IMR-90 (cell line): Measurements from ENCODE around the gene ANO9. TPM values are rescaled to one million over a fixed set of nuclear protein-coding genes. Genes with fewer than 3 reads are reported as not detected.
A peak's percentile ranks its signal among the peaks of the same experiment; 100 is the strongest.

ENCODE experiments used
- ATAC-seq: fragments of 200-7000 bp; cut with Tn5 transposase; 2 replicates; pipeline ENCODE4 v1.9.1; 2020; ENCODE audit warnings: low read depth, mild to moderate bottlenecking, moderate library complexity
- BruUV-seq: library from RNA; stranded (reverse); fragments of 400-500 nt; replicated peaks from 2 replicates; lab custom pipeline; 2021; lab: Mats Ljungman, UMichigan
- CTCF ChIA-PET: fragments of 300-600 bp; formaldehyde crosslinking; extraction: SDS; loops from one replicate; lab custom pipeline; 2021; ENCODE audit warnings: antibody characterized with exemption; lab: Yijun Ruan, JAX
- POLR2A ChIA-PET: fragments of 300-600 bp; sonication (Branson Sonifier 250); formaldehyde crosslinking; loops from one replicate; lab custom pipeline; 2022; ENCODE audit warnings: antibody characterized with exemption; ENCODE audit not compliant: unreplicated experiment; lab: Charles Lee
- DNase-seq: peaks from one replicate; pipeline ENCODE4 v3.0.0; 2013
- H2AFZ ChIP-seq: replicated peaks from 2 replicates; pipeline ENCODE3; 2013; ENCODE audit warnings: low read length, mild to moderate bottlenecking; ENCODE audit not compliant: poor library complexity
- H2AK5ac ChIP-seq: 2 replicates; pipeline ENCODE4 v1.6.1; 2013; ENCODE audit warnings: low read depth, low read length, inconsistent platforms
- H2AK9ac ChIP-seq: replicated peaks from 2 replicates; pipeline ENCODE3; 2013; ENCODE audit warnings: mild to moderate bottlenecking, low read depth, low read length, moderate library complexity; ENCODE audit not compliant: poor library complexity
- H2BK120ac ChIP-seq: 2 replicates; pipeline ENCODE4 v1.6.1; 2013; ENCODE audit warnings: low read depth, low read length, inconsistent platforms
- H2BK15ac ChIP-seq: 3 replicates; pipeline ENCODE4 v1.6.1; 2013; ENCODE audit warnings: low read depth, low read length, inconsistent platforms
- H2BK20ac ChIP-seq: 2 replicates; pipeline ENCODE4 v1.6.1; 2013; ENCODE audit warnings: low read depth, mild to moderate bottlenecking, inconsistent platforms, low read length, moderate library complexity
- H2BK5ac ChIP-seq: 2 replicates; pipeline ENCODE4 v1.6.1; 2013; ENCODE audit warnings: mild to moderate bottlenecking, low read depth, low read length, inconsistent platforms; ENCODE audit not compliant: poor library complexity, severe bottlenecking
- H3K14ac ChIP-seq: replicated peaks from 2 replicates; pipeline ENCODE4 v1.6.1; 2013; ENCODE audit warnings: low read depth, low read length, inconsistent platforms
- H3K18ac ChIP-seq: 2 replicates; pipeline ENCODE4 v1.6.1; 2013; ENCODE audit warnings: low read depth, low read length, control low read depth
- H3K23ac ChIP-seq: 2 replicates; pipeline ENCODE4 v1.6.1; 2013; ENCODE audit warnings: low read depth, low read length, inconsistent platforms
- H3K27ac ChIP-seq: 2 replicates; pipeline ENCODE4 v1.5.1; 2013; ENCODE audit warnings: mild to moderate bottlenecking, control low read depth, low read length; ENCODE audit not compliant: insufficient read depth
- H3K27me3 ChIP-seq: 2 replicates; pipeline ENCODE4 v1.6.1; 2013; ENCODE audit warnings: low read length; ENCODE audit not compliant: control insufficient read depth, insufficient read depth
- H3K36me3 ChIP-seq: 2 replicates; pipeline ENCODE4 v1.6.1; 2013; ENCODE audit warnings: low read length, mixed read lengths; ENCODE audit not compliant: control insufficient read depth, insufficient read depth
- H3K4ac ChIP-seq: 2 replicates; pipeline ENCODE4 v1.6.1; 2013; ENCODE audit warnings: low read depth, low read length, inconsistent platforms
- H3K4me1 ChIP-seq: 2 replicates; pipeline ENCODE4 v1.6.1; 2013; ENCODE audit warnings: low read length, mixed read lengths; ENCODE audit not compliant: control insufficient read depth, insufficient read depth
- H3K4me2 ChIP-seq: 2 replicates; pipeline ENCODE4 v1.6.1; 2013; ENCODE audit warnings: low read depth, mild to moderate bottlenecking, control low read depth, low read length, moderate library complexity
- H3K4me3 ChIP-seq: 2 replicates; pipeline ENCODE4 v1.5.1; 2013; ENCODE audit warnings: low read depth, mild to moderate bottlenecking, control low read depth, low read length, moderate library complexity; ENCODE audit not compliant: insufficient read depth
- H3K56ac ChIP-seq: 2 replicates; pipeline ENCODE4 v1.6.1; 2013; ENCODE audit warnings: low read length, inconsistent platforms; ENCODE audit not compliant: insufficient read depth; ENCODE audit errors: extremely low read depth
- H3K79me1 ChIP-seq, 2 experiments: 2 replicates each; pipeline ENCODE4 v1.6.1; 2013; ENCODE audit warnings: low read length in 2 of 2, inconsistent platforms in 1 of 2, low read depth in 1 of 2
- H3K9ac ChIP-seq: 2 replicates; pipeline ENCODE4 v1.6.1; 2013; ENCODE audit warnings: low read depth, low read length, control low read depth
- H3K9me1 ChIP-seq: 2 replicates; pipeline ENCODE4 v1.6.1; 2013; ENCODE audit warnings: low read length, inconsistent platforms; ENCODE audit not compliant: insufficient read depth
- H3K9me3 ChIP-seq: 2 replicates; pipeline ENCODE4 v1.6.1; 2013; ENCODE audit warnings: low read length; ENCODE audit not compliant: control insufficient read depth, insufficient read depth
- H4K20me1 ChIP-seq: 2 replicates; pipeline ENCODE4 v1.6.1; 2013; ENCODE audit warnings: low read length, inconsistent platforms; ENCODE audit not compliant: insufficient read depth
- H4K5ac ChIP-seq: 2 replicates; pipeline ENCODE4 v1.6.1; 2013; ENCODE audit warnings: mild to moderate bottlenecking, low read depth, low read length, control low read depth
- H4K8ac ChIP-seq, 2 experiments: 2 replicates each; pipeline ENCODE4 v1.6.1; 2013; ENCODE audit warnings: low read depth in 2 of 2, low read length in 2 of 2, control low read depth in 1 of 2, inconsistent platforms in 1 of 2
- H4K91ac ChIP-seq: 2 replicates; pipeline ENCODE4 v1.6.1; 2013; ENCODE audit warnings: low read depth, low read length, inconsistent platforms; ENCODE audit not compliant: insufficient read depth
- CEBPB ChIP-seq: IDR thresholded peaks from 2 replicates; pipeline ENCODE4 v1.6.1; 2012; ENCODE audit warnings: low read depth, low read length, improper control_type of control experiment
- CHD1 ChIP-seq: IDR thresholded peaks from 2 replicates; pipeline ENCODE4 v1.6.1; 2012; ENCODE audit warnings: low read depth, low read length, improper control_type of control experiment
- MAFK ChIP-seq: IDR thresholded peaks from 2 replicates; pipeline ENCODE4 v1.6.1; 2012; ENCODE audit warnings: low read depth, low read length, improper control_type of control experiment
- MAZ ChIP-seq: IDR thresholded peaks from 2 replicates; pipeline ENCODE4 v1.6.1; 2012; ENCODE audit warnings: low read depth, mild to moderate bottlenecking, low read length, improper control_type of control experiment, moderate library complexity, borderline replicate concordance
- MXI1 ChIP-seq: IDR thresholded peaks from 2 replicates; pipeline ENCODE4 v1.6.1; 2012; ENCODE audit warnings: low read depth, mild to moderate bottlenecking, low read length, moderate library complexity, borderline replicate concordance
- NFE2L2 ChIP-seq: fragments of 150-350 bp; IDR thresholded peaks from 2 replicates; pipeline ENCODE4 v1.6.1; 2016; ENCODE audit warnings: low read depth, mild to moderate bottlenecking, low read length
- WGBS, 2 experiments: methylation state at CpG; one replicate each; pipeline versions ENCODE4 v1.1.5 to v1.1.7; 2013; ENCODE audit warnings: missing lambda C conversion rate in 2 of 2; ENCODE audit not compliant: insufficient read length in 1 of 2; ENCODE audit errors: extremely low coverage in 2 of 2; 5-methylcytosine and 5-hydroxymethylcytosine counted together
- dilution Hi-C: fragments of 300-500 bp; cut with HindIII; formaldehyde crosslinking; loops from one replicate; pipeline ENCODE4 v1.14.3; 2018; ENCODE audit warnings: low sequenced_read_pairs; ENCODE audit not compliant: unreplicated experiment
- in situ Hi-C: fragments of 300-500 bp; cut with MboI; formaldehyde crosslinking; loops from 3 replicates; pipeline ENCODE4 v1.14.3; 2019; ENCODE audit warnings: low sequenced_read_pairs, inconsistent platforms, mixed read lengths
- intact Hi-C: fragments of 100-400 bp; cut with micrococcal nuclease; formaldehyde crosslinking; loops from 2 replicates; pipeline ENCODE4 v1.10.0; 2022
- polyA plus RNA-seq, 3 experiments: library from polyadenylated mRNA; depleted of rRNA; stranded (reverse); fragments of >200 nt; gene quantifications; 2 replicates each; pipeline ENCODE4 v1.2.3, GENCODE V29; 2012; ENCODE audit warnings: low replicate concordance in 1 of 3
- total RNA-seq: library from RNA; depleted of rRNA; stranded (reverse); fragments of >200 nt; gene quantifications from 2 replicates; pipeline ENCODE4 v1.2.3, GENCODE V29; 2012
- TF ChIP-seq, protein P1 (sequence below): fragments of 150-350 bp; IDR thresholded peaks from 2 replicates; pipeline ENCODE4 v1.6.1; 2016; ENCODE audit warnings: low read depth, mild to moderate bottlenecking, low read length, moderate library complexity, borderline replicate concordance
- TF ChIP-seq, protein P2 (sequence below): fragments of 150-350 bp; IDR thresholded peaks from 2 replicates; pipeline ENCODE4 v1.6.1; 2017; ENCODE audit warnings: mild to moderate bottlenecking, antibody characterized with exemption, low read length, low read depth

Gene ANO9
- total and polyA plus RNA-seq, 2 of the 4 experiments (the other 2 are of a cell fraction), result not detected

DNA sequence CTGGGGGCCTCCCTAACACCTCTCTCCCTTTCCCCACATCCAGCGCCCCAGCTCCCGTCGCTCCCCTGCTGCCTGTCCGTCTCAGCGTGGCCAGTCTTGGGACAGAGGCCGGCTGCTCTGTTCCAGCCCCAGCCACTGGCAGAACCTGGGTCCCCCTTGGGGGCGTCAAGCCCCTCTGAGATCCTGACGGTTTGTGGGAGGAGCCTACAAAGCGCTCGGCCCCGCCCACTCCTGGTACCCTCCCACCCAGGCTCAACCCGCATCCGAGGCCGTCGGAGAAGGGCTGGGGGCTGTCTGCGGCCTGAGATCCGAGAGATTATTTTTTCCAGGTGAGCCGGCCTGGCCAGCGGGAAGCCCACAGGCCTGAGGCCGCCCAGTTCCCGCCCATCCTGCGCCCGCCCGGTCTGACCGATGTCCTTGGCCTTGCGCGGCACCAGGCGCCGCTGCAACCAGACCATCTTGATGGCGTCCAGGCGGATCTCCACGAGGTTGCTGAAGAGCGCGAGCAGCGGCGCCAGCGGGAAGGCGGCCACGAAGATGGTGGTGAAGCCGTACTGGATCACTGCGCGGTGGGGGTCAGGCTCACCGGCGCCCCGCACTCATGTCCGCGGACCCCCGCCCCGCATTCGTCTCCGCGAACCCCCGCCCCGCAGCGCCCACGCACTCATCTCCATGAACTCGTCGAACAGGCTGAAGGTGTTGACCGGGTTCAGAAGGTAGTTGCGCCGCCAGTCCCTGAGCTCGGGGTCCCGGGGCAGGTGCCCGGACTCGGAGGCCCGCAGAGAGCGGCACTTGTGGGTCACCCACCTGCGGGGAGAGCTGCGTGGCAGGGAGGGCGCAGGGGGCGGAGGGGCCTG lies 21.5 kb downstream of the ANO9 start:
- Histone ChIP-seq H3K36me3 (no peaks in the 10 kb centered on the region), H3K79me1 (no peaks in the 10 kb centered on the region), H3K9me1 (no peaks in the 10 kb centered on the region), H3K27me3 (peaks cover 45% of the 10 kb centered on the region), H2BK120ac (no peak overlapping the region), H3K4me2 (no peak overlapping the region), H3K23ac (no peak overlapping the region), H3K14ac (no peak overlapping the region), H3K4me1 (peaks cover 8% of the 10 kb centered on the region; the same call in 1 of the 2 replicates), H3K18ac (no peak overlapping the region), H3K56ac (no peak overlapping the region), H4K5ac (no peak overlapping the region), H3K9me3 (no peaks in the 10 kb centered on the region), H3K27ac (no peak overlapping the region), H2BK15ac (no peak overlapping the region), H2BK5ac (no peak overlapping the region), H4K8ac (no peak overlapping the region), H4K20me1 (no peaks in the 10 kb centered on the region), H3K4ac (no peak overlapping the region), H2BK20ac (no peak overlapping the region), H2AFZ (no peak overlapping the region), H2AK5ac (no peak overlapping the region), H3K9ac (no peak overlapping the region), H4K91ac (no peak overlapping the region), H3K4me3 (no peak overlapping the region), H2AK9ac (peak overlapping the region; percentile 63)
- ChIA-PET CTCF (no interaction called here), POLR2A (no interaction called here)
- 48% methylated on average over 40 of the region's 71 CpGs; no CpG with 5 or more reads in 1 of the 2 experiments for WGBS, 2 experiments
- intact Hi-C loops (no loop called here), dilution Hi-C loops (no loop called here), in situ Hi-C loops (no loop called here)
- BruUV-seq, result no TSS peak
- no peak for ATAC-seq
- no peak for TF ChIP-seq MXI1
- TF ChIP-seq MAZ, result no peak
- TF ChIP-seq NFE2L2, result no peak
- TF ChIP-seq, protein P1, sequence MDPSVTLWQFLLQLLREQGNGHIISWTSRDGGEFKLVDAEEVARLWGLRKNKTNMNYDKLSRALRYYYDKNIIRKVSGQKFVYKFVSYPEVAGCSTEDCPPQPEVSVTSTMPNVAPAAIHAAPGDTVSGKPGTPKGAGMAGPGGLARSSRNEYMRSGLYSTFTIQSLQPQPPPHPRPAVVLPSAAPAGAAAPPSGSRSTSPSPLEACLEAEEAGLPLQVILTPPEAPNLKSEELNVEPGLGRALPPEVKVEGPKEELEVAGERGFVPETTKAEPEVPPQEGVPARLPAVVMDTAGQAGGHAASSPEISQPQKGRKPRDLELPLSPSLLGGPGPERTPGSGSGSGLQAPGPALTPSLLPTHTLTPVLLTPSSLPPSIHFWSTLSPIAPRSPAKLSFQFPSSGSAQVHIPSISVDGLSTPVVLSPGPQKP, result no peak
- no peak for TF ChIP-seq CHD1
- TF ChIP-seq MAFK, result no peak
- TF ChIP-seq, protein P2, sequence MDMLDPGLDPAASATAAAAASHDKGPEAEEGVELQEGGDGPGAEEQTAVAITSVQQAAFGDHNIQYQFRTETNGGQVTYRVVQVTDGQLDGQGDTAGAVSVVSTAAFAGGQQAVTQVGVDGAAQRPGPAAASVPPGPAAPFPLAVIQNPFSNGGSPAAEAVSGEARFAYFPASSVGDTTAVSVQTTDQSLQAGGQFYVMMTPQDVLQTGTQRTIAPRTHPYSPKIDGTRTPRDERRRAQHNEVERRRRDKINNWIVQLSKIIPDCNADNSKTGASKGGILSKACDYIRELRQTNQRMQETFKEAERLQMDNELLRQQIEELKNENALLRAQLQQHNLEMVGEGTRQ, result no peak
- no peak for TF ChIP-seq CEBPB
- no peak for DNase-seq
